Astrocyte of the spinal cord (primary cell): ENCODE results near the gene POU2F3.
A peak's percentile ranks its signal among the peaks of the same experiment; 100 is the strongest.

Experiments used
- DNase-seq: peaks from one replicate; pipeline ENCODE4 v3.0.0; 2011; ENCODE audit warnings: low read depth, low spot score
- H3K4me3 ChIP-seq: 2 replicates; pipeline ENCODE4 v1.5.1; 2011; ENCODE audit warnings: low read depth, mild to moderate bottlenecking, low read length, moderate library complexity
- in situ Hi-C: cut with HindIII; loops from 2 replicates; pipeline ENCODE4 v1.10.0; 2017; ENCODE audit warnings: low sequenced_read_pairs
- TF ChIP-seq, protein P1 (sequence below): IDR thresholded peaks from 2 replicates; pipeline ENCODE4 v1.5.1; 2012; ENCODE audit warnings: low read depth, mild to moderate bottlenecking, low read length, inconsistent platforms

The POU2F3 gene

DNA sequence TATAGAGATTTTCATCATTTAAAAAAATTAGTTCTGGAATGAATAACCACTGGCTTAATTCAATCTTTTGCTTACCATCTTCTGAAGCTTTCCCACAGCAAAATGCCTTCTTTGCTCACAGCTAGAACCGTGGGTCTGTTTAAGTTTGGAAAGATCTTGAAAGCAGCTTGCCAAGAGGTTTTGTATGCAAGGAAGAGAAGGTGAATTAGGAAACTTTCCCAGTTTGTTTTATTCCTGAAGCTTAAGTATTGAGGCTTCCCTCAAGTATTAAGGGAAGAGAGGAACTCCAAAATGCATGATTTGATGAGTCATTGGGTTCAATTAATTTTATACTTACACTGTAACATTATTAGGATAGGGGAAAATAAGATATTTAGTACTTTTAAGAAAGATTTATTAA lies 94.4 kb downstream of the POU2F3 start:
- TF ChIP-seq, protein P1, sequence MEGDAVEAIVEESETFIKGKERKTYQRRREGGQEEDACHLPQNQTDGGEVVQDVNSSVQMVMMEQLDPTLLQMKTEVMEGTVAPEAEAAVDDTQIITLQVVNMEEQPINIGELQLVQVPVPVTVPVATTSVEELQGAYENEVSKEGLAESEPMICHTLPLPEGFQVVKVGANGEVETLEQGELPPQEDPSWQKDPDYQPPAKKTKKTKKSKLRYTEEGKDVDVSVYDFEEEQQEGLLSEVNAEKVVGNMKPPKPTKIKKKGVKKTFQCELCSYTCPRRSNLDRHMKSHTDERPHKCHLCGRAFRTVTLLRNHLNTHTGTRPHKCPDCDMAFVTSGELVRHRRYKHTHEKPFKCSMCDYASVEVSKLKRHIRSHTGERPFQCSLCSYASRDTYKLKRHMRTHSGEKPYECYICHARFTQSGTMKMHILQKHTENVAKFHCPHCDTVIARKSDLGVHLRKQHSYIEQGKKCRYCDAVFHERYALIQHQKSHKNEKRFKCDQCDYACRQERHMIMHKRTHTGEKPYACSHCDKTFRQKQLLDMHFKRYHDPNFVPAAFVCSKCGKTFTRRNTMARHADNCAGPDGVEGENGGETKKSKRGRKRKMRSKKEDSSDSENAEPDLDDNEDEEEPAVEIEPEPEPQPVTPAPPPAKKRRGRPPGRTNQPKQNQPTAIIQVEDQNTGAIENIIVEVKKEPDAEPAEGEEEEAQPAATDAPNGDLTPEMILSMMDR = no peak
- in situ Hi-C loops = no loop called here
- no peak overlapping the region for H3K4me3 ChIP-seq
- DNase-seq = no peak

DNA sequence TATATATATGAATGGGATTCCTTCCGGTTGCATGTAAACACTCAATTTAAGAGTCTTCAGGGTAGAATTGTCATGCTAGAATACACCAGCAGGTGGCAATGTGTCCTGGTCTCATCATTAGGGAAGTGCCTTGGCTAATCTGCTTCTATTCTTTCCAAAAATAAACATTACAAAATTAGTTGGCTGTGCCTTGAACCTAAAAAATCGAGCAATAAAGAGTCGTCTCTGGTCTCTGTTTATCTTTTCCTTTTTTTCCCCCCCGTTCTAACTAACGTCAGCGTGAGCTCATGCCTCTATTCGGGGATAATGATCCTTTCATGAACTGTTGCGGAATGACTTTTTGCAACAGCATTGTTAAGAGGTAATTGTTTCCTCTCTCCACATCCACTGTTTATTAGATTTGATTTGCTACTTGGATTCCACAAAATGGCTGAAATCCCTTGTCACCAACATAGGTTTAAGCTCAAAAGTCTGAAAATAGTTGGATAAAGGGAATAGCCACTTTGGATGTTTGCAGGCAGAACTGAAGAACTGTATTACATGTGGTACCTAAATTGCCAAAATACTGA lies 95.0 kb downstream of the POU2F3 start:
- peak; percentile 90 for DNase-seq
- peak overlapping the region; percentile 95 for H3K4me3 ChIP-seq
- TF ChIP-seq, protein P1 = peak; percentile 67
- in situ Hi-C loops = no loop called here

DNA sequence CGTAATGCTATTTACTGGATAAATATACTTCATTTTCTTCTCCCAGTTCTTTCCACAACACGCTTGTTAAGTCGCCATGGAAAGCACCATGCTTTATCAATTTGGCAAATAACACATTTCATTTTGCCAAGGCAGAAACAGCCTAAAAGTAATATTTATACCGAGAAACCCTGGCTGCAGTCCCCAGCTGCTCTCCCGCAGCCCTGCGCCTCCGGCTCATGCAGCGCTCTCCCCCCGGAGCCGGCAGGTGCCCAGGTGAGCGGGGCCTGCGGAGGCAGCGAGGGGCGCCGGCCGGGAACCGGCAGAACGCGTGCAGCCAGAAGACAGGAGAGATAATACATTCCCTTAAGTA lies 95.6 kb downstream of the POU2F3 start:
- H3K4me3 ChIP-seq = peak overlapping the region; percentile 95
- TF ChIP-seq, protein P1 = no peak
- in situ Hi-C loops = no loop called here
- no peak for DNase-seq

DNA sequence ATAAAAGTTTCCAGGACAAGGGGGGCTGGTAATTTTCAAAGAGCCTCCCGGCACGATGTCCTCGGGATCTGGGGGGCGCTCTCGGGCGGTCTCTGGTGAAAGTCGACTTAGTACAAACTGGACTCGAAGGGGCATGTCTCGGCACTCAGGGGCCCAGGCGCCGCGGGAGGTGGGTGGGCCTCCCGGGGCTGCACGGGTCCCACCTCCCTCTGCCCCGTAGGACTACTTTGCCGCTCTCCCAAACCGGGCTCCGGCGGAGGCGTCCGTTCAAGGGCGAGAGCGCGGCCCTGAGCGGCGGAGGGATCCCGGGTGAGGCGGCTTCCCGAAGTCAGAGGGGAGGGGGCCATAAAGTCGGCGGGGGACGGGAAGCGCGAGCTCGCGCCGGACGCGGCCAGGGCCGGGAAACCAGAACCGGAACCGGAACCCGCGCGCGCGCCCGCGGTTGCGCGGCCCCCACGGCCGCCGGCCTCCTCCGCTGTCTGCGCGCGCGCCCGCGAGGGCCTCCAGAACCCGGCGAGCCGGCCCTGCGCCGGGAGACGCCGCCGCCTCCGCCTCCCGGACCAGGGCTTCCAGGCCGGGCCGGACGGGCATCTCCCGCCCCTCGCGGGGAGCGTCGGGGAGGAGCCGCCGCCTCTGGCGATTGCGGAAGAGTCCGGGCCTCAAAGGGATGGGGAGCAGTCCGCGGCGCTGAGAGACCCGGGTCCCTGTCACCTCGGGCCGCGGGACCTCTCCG lies 96.1 kb downstream of the POU2F3 start, which contains the start of gene ARHGEF12:
ARHGEF12 (plus strand) TSS at position 506 of the 733 bp plus-strand sequence. CDS start 831 bp downstream, outside the sequence.
- TF ChIP-seq, protein P1 = peak; percentile 52
- DNase-seq = peak; percentile 99
- in situ Hi-C loops = no loop called here
- peak within 1 kb of the TSS; percentile 95 for H3K4me3 ChIP-seq

DNA sequence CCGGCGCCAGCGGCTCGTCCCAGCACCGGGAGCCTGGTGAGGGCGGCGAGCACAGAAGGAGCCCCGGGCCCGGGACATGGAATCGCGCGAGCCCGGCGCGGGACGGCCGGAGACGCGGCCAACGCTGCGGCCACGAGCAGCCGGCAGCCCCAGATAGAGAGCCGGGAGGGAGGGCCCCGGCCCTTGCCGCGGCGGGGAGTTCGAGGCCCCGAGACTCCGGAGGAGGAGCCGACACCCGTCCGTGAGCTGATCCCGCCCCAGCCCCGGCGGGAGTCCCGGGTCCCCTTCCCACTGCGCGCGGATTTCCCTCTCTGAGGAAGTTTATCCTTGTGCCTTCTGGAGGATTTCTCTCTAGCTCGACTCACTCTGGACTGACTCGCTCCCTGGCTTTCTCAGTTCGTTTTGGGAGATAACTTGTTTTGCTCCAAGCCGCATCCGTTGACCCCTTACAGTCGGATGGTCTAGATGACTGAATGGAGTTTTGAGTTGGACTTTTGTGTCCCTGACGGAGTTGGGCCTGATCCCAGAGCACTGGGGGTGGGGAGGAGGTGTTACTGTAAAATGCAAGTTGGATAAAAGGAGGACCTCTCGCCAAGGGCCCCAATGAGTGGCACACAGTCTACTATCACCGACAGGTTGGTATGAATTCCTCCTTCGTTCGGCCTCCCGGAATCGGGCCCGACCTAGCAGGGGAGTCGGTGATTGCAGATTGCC lies 96.9 kb downstream of the POU2F3 start:
- TF ChIP-seq, protein P1 = no peak
- in situ Hi-C loops = no loop called here
- peak; percentile 45 for DNase-seq
- peak overlapping the region; percentile 95 for H3K4me3 ChIP-seq

DNA sequence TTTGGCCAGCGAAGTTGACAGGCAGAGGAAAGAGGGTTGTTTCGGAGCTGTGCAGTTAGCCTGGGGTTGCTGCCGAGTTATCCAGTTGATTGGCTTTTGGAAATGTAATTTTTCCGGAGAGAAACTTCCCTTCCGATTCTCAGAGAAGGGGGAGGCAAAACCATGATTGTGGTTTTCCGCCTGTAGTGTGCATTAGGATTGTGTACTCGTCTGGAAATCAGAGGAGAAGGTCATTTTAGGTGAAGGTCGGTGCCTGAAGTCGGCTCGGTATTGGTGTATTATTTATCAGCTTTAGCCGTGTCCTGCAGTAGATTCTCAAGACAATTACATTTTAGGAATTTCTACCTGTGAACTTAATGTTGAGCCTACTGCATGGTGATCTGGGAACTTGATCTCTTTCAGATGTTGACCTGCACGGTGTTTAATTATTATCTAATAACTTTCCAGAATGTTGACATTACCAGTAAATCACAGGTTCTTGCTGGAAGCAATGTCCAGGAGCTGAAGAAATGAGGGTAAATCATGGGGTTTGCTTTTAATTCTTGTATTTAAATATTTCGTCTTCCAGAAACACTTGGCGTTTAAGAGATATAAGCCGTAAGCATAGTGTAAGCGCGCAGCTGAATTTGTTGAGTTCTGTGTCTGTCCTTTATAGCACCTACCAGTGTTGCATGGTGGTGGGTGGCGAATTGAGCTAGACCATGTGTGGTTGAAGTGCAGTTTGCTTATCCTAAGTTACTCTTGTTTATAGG lies 97.6 kb downstream of the POU2F3 start:
- TF ChIP-seq, protein P1 = no peak
- peak overlapping the region; percentile 95 for H3K4me3 ChIP-seq
- peak; percentile 32 for DNase-seq
- in situ Hi-C loops = no loop called here
